ENCODE measurements around the gene RBM6. TPM values are rescaled to one million over a fixed set of nuclear protein-coding genes. Genes with fewer than 3 reads are reported as not detected.

The RBM6 gene
- total RNA-seq, 4 donors from 2014 or later: 57.9 to 100 (median 66.9) TPM

DNA sequence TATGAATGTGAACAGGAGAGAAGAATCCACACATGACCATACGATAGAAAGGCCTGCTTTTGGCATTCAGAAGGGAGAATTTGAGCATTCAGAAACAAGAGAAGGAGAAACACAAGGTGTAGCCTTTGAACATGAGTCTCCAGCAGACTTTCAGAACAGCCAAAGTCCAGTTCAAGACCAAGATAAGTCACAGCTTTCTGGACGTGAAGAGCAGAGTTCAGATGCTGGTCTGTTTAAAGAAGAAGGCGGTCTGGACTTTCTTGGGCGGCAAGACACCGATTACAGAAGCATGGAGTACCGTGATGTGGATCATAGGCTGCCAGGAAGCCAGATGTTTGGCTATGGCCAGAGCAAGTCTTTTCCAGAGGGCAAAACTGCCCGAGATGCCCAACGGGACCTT lies 28.4 kb downstream of the RBM6 start:
- 96% methylated on average over 8 of the region's 8 CpGs for WGBS
- Histone ChIP-seq H3K27me3 (no peaks in the 10 kb centered on the region), H3K4me3 (no peak overlapping the region), H3K27ac (replicated peaks in 1 of 4) (peak overlapping the region in 2 of 4 donors; percentile 58 to 64), H3K36me3 (peaks cover 11 to 44% (median 24%) of the 10 kb centered on the region in 4 donors), H3K4me1 (peaks cover 21 to 48% (median 45%) of the 10 kb centered on the region in 4 donors), H3K9me3 (no peaks in the 10 kb centered on the region)
- TF ChIP-seq POLR2A (IDR thresholded peaks at IDR 0.05; ENCODE audit: low read depth) (no peak), POLR2AphosphoS5 (IDR thresholded peaks at IDR 0.05) (no peak), EP300 (IDR thresholded peaks at IDR 0.05) (no peak)
- TF ChIP-seq, protein P1, sequence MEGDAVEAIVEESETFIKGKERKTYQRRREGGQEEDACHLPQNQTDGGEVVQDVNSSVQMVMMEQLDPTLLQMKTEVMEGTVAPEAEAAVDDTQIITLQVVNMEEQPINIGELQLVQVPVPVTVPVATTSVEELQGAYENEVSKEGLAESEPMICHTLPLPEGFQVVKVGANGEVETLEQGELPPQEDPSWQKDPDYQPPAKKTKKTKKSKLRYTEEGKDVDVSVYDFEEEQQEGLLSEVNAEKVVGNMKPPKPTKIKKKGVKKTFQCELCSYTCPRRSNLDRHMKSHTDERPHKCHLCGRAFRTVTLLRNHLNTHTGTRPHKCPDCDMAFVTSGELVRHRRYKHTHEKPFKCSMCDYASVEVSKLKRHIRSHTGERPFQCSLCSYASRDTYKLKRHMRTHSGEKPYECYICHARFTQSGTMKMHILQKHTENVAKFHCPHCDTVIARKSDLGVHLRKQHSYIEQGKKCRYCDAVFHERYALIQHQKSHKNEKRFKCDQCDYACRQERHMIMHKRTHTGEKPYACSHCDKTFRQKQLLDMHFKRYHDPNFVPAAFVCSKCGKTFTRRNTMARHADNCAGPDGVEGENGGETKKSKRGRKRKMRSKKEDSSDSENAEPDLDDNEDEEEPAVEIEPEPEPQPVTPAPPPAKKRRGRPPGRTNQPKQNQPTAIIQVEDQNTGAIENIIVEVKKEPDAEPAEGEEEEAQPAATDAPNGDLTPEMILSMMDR (IDR thresholded peaks at IDR 0.05): no peak
- no peak for DNase-seq (ENCODE audit: extremely low spot score)
- intact Hi-C loops (cut with DNase I): no loop called here

DNA sequence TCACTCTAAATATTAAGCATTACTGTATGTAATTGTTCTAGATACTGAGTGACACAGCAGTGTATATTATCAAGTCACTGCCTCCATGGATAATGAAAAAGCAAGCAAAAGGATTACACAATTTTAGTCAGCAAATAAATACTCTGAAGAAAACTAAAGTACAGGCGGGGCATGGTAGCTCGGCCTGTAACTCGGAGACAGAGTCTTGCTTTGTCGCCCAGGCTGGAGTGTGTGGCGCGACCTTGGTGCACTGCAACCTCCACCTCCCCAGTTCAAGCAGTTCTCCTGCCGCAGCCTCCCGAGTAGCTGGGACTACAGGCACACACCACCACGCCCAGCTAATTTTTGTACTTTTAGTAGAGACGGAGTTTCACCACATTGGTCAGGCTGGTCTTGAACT lies 32.7 kb downstream of the RBM6 start:
- H3K4me3 ChIP-seq: no peak overlapping the region
- H3K36me3 ChIP-seq: peaks cover 11 to 61% (median 44%) of the 10 kb centered on the region in 4 donors
- no peak for DNase-seq (ENCODE audit: extremely low spot score)
- 95% methylated on average over 10 of the region's 10 CpGs for WGBS
- no peaks in the 10 kb centered on the region for H3K9me3 ChIP-seq
- peaks cover 4 to 31% (median 25%) of the 10 kb centered on the region in 4 donors for H3K4me1 ChIP-seq
- peak overlapping the region in 1 of 4 donors; percentile 32 for H3K27ac ChIP-seq (replicated peaks in 1 of 4)
- no peak for TF ChIP-seq EP300 (IDR thresholded peaks at IDR 0.05)
- intact Hi-C loops (cut with DNase I): no loop called here
- H3K27me3 ChIP-seq: no peaks in the 10 kb centered on the region

DNA sequence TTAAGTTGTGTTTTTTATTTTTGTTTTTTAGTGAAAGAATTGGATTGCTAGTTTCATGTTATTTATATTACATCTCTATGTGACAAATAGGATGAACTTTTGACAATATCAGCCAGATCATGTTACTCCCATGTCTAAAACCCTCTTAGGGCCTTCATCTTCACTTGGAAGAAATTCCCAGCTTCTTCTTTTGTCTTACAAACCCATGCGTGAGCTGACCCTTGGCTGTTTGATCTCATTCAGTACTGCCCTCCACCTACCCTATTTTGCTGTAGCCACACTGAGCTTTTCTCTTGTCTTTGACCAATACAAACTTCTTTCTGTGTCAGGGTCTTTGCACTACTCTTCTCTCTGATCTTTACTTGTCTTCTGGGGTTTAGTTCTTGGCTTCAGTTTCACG lies 37.0 kb downstream of the RBM6 start:
- Histone ChIP-seq H3K27me3 (no peaks in the 10 kb centered on the region), H3K36me3 (peaks cover 14 to 71% (median 59%) of the 10 kb centered on the region in 4 donors), H3K27ac (replicated peaks in 1 of 4) (no peak overlapping the region), H3K4me3 (no peak overlapping the region), H3K9me3 (no peaks in the 10 kb centered on the region), H3K4me1 (peaks cover 0 to 4% (median 0%) of the 10 kb centered on the region in 4 donors)
- TF ChIP-seq POLR2AphosphoS5 (IDR thresholded peaks at IDR 0.05): no peak
- TF ChIP-seq, protein P1 (IDR thresholded peaks at IDR 0.05): no peak
- no peak for TF ChIP-seq POLR2A (IDR thresholded peaks at IDR 0.05; ENCODE audit: low read depth)
- no peak for DNase-seq (ENCODE audit: extremely low spot score)
- 88% methylated on average over 2 of the region's 2 CpGs for WGBS
- intact Hi-C loops (cut with DNase I): no loop called here

DNA sequence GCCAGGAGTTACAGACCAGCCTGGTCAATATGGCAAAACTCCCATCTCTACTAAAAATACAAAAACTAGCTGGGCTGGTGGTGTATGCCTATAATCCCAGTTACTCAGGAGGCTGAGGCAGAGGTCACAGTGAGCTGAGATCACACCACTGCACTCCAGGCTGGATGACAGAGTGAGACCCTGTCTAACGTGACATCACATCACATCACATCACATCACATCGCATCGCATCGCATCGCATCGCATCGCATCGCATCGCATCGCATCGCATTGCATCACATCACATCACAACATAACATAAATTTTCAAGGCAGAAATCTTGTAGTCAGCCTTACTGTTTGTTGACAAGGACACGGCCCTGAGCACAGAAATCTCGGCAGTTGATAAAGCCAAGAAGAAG lies 44.4 kb downstream of the RBM6 start:
- Histone ChIP-seq H3K27me3 (no peaks in the 10 kb centered on the region), H3K27ac (replicated peaks in 1 of 4) (no peak overlapping the region), H3K4me3 (no peak overlapping the region), H3K4me1 (peaks cover 0 to 9% (median 7%) of the 10 kb centered on the region in 4 donors), H3K36me3 (peaks cover 4 to 51% (median 34%) of the 10 kb centered on the region in 4 donors), H3K9me3 (no peaks in the 10 kb centered on the region)
- intact Hi-C loops (cut with DNase I): no loop called here
- DNase-seq (ENCODE audit: extremely low spot score): no peak
- TF ChIP-seq POLR2AphosphoS5 (IDR thresholded peaks at IDR 0.05): no peak
- TF ChIP-seq, protein P1 (IDR thresholded peaks at IDR 0.05): no peak
- TF ChIP-seq EP300 (IDR thresholded peaks at IDR 0.05): no peak
- TF ChIP-seq POLR2A (IDR thresholded peaks at IDR 0.05; ENCODE audit: low read depth): no peak
- 88% methylated on average over 13 of the region's 13 CpGs for WGBS

DNA sequence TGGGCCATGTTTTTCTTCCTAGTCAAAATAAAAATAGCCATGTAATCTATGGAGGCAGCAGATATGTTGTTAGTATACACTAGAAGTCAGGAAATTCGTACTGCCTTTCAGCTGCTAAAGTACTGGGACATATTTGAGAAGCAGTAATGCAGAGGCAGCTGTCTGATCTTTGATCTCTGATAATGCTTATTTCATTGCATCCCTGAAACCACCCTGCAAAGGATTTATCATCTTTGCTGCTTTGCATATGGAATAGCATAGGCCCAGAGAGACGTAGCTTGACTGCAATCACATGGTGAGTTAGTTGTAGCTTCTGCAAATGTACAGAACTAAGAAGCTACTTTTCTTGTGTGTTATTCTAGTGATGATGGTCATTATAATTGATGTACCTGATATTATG lies 52.4 kb downstream of the RBM6 start:
- intact Hi-C loops (cut with DNase I): no loop called here
- H3K36me3 ChIP-seq: peaks cover 5 to 29% (median 20%) of the 10 kb centered on the region in 4 donors
- H3K4me1 ChIP-seq: no peaks in the 10 kb centered on the region
- no peaks in the 10 kb centered on the region for H3K9me3 ChIP-seq
- DNase-seq (ENCODE audit: extremely low spot score): no peak
- H3K27ac ChIP-seq (replicated peaks in 1 of 4): no peak overlapping the region
- no peak overlapping the region for H3K4me3 ChIP-seq
- TF ChIP-seq EP300 (IDR thresholded peaks at IDR 0.05) (no peak), POLR2AphosphoS5 (IDR thresholded peaks at IDR 0.05) (no peak), POLR2A (IDR thresholded peaks at IDR 0.05; ENCODE audit: low read depth) (no peak)
- TF ChIP-seq, protein P1 (IDR thresholded peaks at IDR 0.05): no peak
- no peaks in the 10 kb centered on the region for H3K27me3 ChIP-seq
- 100% methylated on average over 2 of the region's 2 CpGs for WGBS

All from esophagus muscularis mucosa (tissue), 4 donors.